Sigmoid colon (tissue), 3 donors: ENCODE results near the gene GNGT1.

Source experiments
- CTCF ChIP-seq, 4 experiments: fragments of 450-650 bp in 3 of 4; fragments of 200-600 bp in 1 of 4; IDR thresholded peaks; one replicate each; pipeline ENCODE4 v1.5.1; 2016 to 2019; ENCODE audit warnings: antibody characterized with exemption in 4 of 4, mild to moderate bottlenecking in 3 of 4, moderate library complexity in 2 of 4
- POLR2A ChIP-seq, 2 donors: fragments of 450-650 bp; IDR thresholded peaks; one replicate each; pipeline ENCODE4 v1.6.1; 2016; ENCODE audit warnings: antibody characterized with exemption in 2 of 2, mild to moderate bottlenecking in 2 of 2, moderate library complexity in 2 of 2

GRCh38 chr7:93957767-93958166 lies 51.4 kb downstream of the GNGT1 start:
- TF ChIP-seq POLR2A (IDR thresholded peaks at IDR 0.05) (no peak), CTCF (IDR thresholded peaks at IDR 0.05) (no peak)
